HepG2 (cell line): ENCODE results near the gene CDK18. TPM values are rescaled to one million over a fixed set of nuclear protein-coding genes. Genes with fewer than 3 reads are reported as not detected.

ENCODE experiments used
- ATAC-seq: fragments of 200-7000 bp; cut with Tn5 transposase; 3 replicates; pipeline ENCODE4 v1.9.1; 2020; ENCODE audit warnings: mild to moderate bottlenecking, moderate library complexity
- BruUV-seq: library from RNA; stranded (reverse); fragments of 400-500 nt; replicated peaks from 2 replicates; lab custom pipeline; 2021; lab: Mats Ljungman, UMichigan
- CTCF ChIA-PET: fragments of 300-600 bp; formaldehyde crosslinking; extraction: SDS; loops from one replicate; lab custom pipeline; 2021; ENCODE audit warnings: low total read pairs, inconsistent platforms, low intra/inter-chr PET ratio; lab: Yijun Ruan, JAX
- POLR2A ChIA-PET: fragments of 350-600 bp; sonication (Branson Sonifier 250); formaldehyde crosslinking; loops from one replicate; lab custom pipeline; 2020; ENCODE audit warnings: antibody characterized with exemption, inconsistent platforms; lab: Yijun Ruan, JAX
- DNase-seq: peaks from one replicate; pipeline ENCODE4 v3.0.0-alpha.2; 2015; ENCODE audit warnings: low spot score
- FAIRE-seq: peaks from 3 replicates; lab custom pipeline; 2011; peaks lifted over from hg19 to GRCh38; lab: Jason Lieb, UNC
- H2AFZ ChIP-seq: one replicate; pipeline ENCODE4 v1.6.1; 2011; ENCODE audit warnings: low read length, inconsistent platforms
- H3K27ac ChIP-seq: fragments of 300-600 bp; 3 replicates; pipeline ENCODE4 v1.8.0; 2011; ENCODE audit warnings: mixed run types, mild to moderate bottlenecking, mixed read lengths, low read length, inconsistent platforms; ENCODE audit not compliant: insufficient read depth; ENCODE audit errors: extremely low read length
- H3K27me3 ChIP-seq, 2 experiments: fragments of 200-600 bp in 1 of 2; 2 replicates in 1 of 2; 3 replicates in 1 of 2; pipeline versions ENCODE4 v1.6.0 to v1.8.0; 2011; ENCODE audit warnings: low read length in 2 of 2, mild to moderate bottlenecking in 2 of 2, moderate library complexity in 2 of 2, inconsistent platforms in 1 of 2; ENCODE audit not compliant: insufficient read depth in 2 of 2, control insufficient read depth in 1 of 2
- H3K36me3 ChIP-seq, 2 experiments: fragments of 200-600 bp in 1 of 2; replicated peaks in 1 of 2; 2 replicates in 1 of 2; 3 replicates in 1 of 2; pipeline versions ENCODE4 v1.5.1 to v1.8.0; 2011; ENCODE audit warnings: low read length in 2 of 2, inconsistent platforms in 1 of 2; ENCODE audit not compliant: insufficient read depth in 2 of 2, control insufficient read depth in 1 of 2
- H3K4me1 ChIP-seq: 2 replicates; pipeline ENCODE4 v1.5.1; 2012; ENCODE audit warnings: low read length, inconsistent platforms; ENCODE audit not compliant: insufficient read depth
- H3K4me2 ChIP-seq: 2 replicates; pipeline ENCODE4 v1.6.0; 2011; ENCODE audit warnings: low read depth, low read length, inconsistent platforms
- H3K4me3 ChIP-seq, 3 experiments: fragments of 200-600 bp in 1 of 3; sonication (generic), shearing (Covaris generic) in 1 of 3; replicated peaks in 1 of 3; 2 replicates each; pipeline ENCODE4 v1.5.1; 2011 to 2016; ENCODE audit warnings: low read length in 3 of 3, inconsistent platforms in 2 of 3, low read depth in 2 of 3, mild to moderate bottlenecking in 2 of 3, control low read depth in 1 of 3, mixed read lengths in 1 of 3; ENCODE audit not compliant: insufficient read depth in 1 of 3
- H3K79me2 ChIP-seq: one replicate; pipeline ENCODE4 v1.6.1; 2011; ENCODE audit warnings: low read length, inconsistent platforms; ENCODE audit not compliant: insufficient read depth
- H3K9ac ChIP-seq: 2 replicates; pipeline ENCODE4 v1.6.0; 2011; ENCODE audit warnings: mild to moderate bottlenecking, low read depth, low read length, inconsistent platforms; ENCODE audit not compliant: insufficient read depth
- H3K9me3 ChIP-seq: 2 replicates; pipeline ENCODE4 v1.5.1; 2012; ENCODE audit warnings: mild to moderate bottlenecking, low read length
- H4K20me1 ChIP-seq: 2 replicates; pipeline ENCODE4 v1.6.0; 2011; ENCODE audit warnings: inconsistent platforms, mild to moderate bottlenecking, low read length, moderate library complexity; ENCODE audit not compliant: insufficient read depth
- DMAP1 ChIP-seq: IDR thresholded peaks from 2 replicates; pipeline ENCODE4 v1.6.1; 2016
- ETV5 ChIP-seq: IDR thresholded peaks from 2 replicates; pipeline ENCODE4 v1.6.1; 2018; ENCODE audit warnings: missing biosample characterization, missing genetic modification reagents, inconsistent platforms, borderline replicate concordance
- GATA4 ChIP-seq: sonication (generic); IDR thresholded peaks from 2 replicates; pipeline ENCODE4 v1.6.1; 2016; ENCODE audit warnings: antibody characterized with exemption, low read depth, borderline replicate concordance
- ISL2 ChIP-seq: sonication (generic); formaldehyde crosslinking; IDR thresholded peaks from 2 replicates; pipeline ENCODE4 v1.5.0; 2020; ENCODE audit warnings: missing genetic modification reagents
- MIXL1 ChIP-seq: IDR thresholded peaks from 2 replicates; pipeline ENCODE4 v1.6.1; 2016
- SKI ChIP-seq: fragments of 450-650 bp; IDR thresholded peaks from one replicate; pipeline ENCODE4 v1.6.1; 2018; ENCODE audit warnings: mild to moderate bottlenecking; ENCODE audit not compliant: partially characterized antibody
- SP5 ChIP-seq: IDR thresholded peaks from 2 replicates; pipeline ENCODE4 v1.6.1; 2016; ENCODE audit warnings: low read depth, borderline replicate concordance
- THAP11 ChIP-seq: IDR thresholded peaks from 2 replicates; pipeline ENCODE4 v1.6.1; 2016; ENCODE audit warnings: missing biosample characterization, missing genetic modification reagents
- ZNF790 ChIP-seq: sonication (generic); formaldehyde crosslinking; IDR thresholded peaks from 2 replicates; pipeline ENCODE4 v1.8.0; 2022; ENCODE audit warnings: missing genetic modification reagents, mild to moderate bottlenecking, borderline replicate concordance
- WGBS: methylation state at CpG from one replicate; pipeline ENCODE4 v1.1.6; 2017; ENCODE audit warnings: low lambda C conversion rate; 5-methylcytosine and 5-hydroxymethylcytosine counted together
- in situ Hi-C: cut with HindIII; loops from 2 replicates; pipeline ENCODE4 v1.10.0; 2017; ENCODE audit warnings: low pct_unique_long_range_greater_than_20kb; ENCODE audit not compliant: extremely low pct_ligation_motif_present
- intact Hi-C: fragments of 100-400 bp; cut with micrococcal nuclease; formaldehyde crosslinking; loops from one replicate; pipeline ENCODE4 v1.10.0; 2022; ENCODE audit not compliant: unreplicated experiment
- polyA plus RNA-seq, 8 experiments: library from polyadenylated mRNA; depleted of rRNA in 3 of 8; stranded (reverse) in 7 of 8; unstranded in 1 of 8; fragments of >200 nt; fragmentation: Illumina TruSeq in 4 of 8; extraction: Trizol in 4 of 8; gene quantifications; 2 replicates each; pipeline versions ENCODE4 v1.2.1 to v1.2.3, GENCODE V29; 2011 to 2016; ENCODE audit warnings: low read depth in 4 of 8, missing spikeins in 1 of 8, mixed read lengths in 1 of 8; ENCODE audit not compliant: insufficient read depth in 1 of 8
- total RNA-seq, 5 experiments: library from RNA; depleted of rRNA; stranded (reverse); fragments of >200 nt; fragmentation: Illumina TruSeq; extraction: Trizol; gene quantifications; 2 replicates each; pipeline ENCODE4 v1.2.3, GENCODE V29; 2016; ENCODE audit warnings: low read depth in 1 of 5
- TF ChIP-seq, protein P1 (sequence below): sonication (generic); formaldehyde crosslinking; IDR thresholded peaks from 2 replicates; pipeline ENCODE4 v1.4.0; 2020; ENCODE audit warnings: mild to moderate bottlenecking, missing genetic modification reagents
- TF ChIP-seq, protein P2 (sequence below): sonication (generic); formaldehyde crosslinking; IDR thresholded peaks from 2 replicates; pipeline ENCODE4 v1.9.0; 2021; ENCODE audit warnings: missing genetic modification reagents, borderline replicate concordance
- TF ChIP-seq, protein P3 (sequence below): sonication (generic); formaldehyde crosslinking; IDR thresholded peaks from 2 replicates; pipeline ENCODE4 v1.4.0; 2020; ENCODE audit warnings: missing genetic modification reagents

CDK18 gene
- total and polyA plus RNA-seq, 2 of the 13 experiments (the other 11 are each of a cell fraction or from before 2014, with no cell fraction given) = 6.4 to 38.8 TPM

DNA sequence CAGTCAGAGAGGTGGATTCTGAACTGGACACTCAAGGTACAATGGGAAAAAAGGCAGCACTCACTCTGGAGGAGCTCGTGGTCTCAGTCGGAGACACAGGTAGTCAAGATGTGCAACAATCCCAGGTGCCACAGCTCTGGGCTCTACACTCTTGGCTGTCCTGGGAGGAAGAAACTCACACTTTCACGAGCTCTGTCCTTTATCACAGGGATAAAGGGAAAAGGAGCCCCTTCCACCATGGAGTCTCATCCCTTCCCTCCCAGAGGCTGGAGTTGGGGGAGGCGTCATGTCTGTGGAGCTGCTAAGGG lies 20.3 kb downstream of the CDK18 start:
- Histone ChIP-seq H3K36me3 (no peaks in the 10 kb centered on the region; a peak in 1 of 5 replicates), H3K4me1 (peaks cover 23% of the 10 kb centered on the region), H4K20me1 (0 out of 2 replicates have a peak, but pooled peaks cover 4% of the 10 kb centered on the region), H2AFZ (no peak overlapping the region), H3K9ac (no peak overlapping the region), H3K9me3 (no peaks in the 10 kb centered on the region), H3K4me3 (no peak overlapping the region), H3K27ac (no peak overlapping the region), H3K79me2 (no peaks in the 10 kb centered on the region), H3K27me3 (no peaks in the 10 kb centered on the region), H3K4me2 (no peak overlapping the region)
- FAIRE-seq = no peak
- 79% methylated on average over 3 of the region's 4 CpGs for WGBS
- BruUV-seq = no TSS peak
- ChIA-PET POLR2A (interaction anchor here (0.8 to 2.0 kb wide), 4 partner anchors 12 to 39 kb away, joined by 3 to 12 read pairs (median 3); no protein-coding TSS in a partner anchor), CTCF (interaction anchor here (1.2 to 2.2 kb wide), 5 partner anchors 20 to 189 kb away, joined by 4 to 86 read pairs (median 8); partner anchors contain the start of gene CDK18)
- intact Hi-C loops (loop anchor here (1.0 kb wide), 3 partner anchors 36 to 189 kb away; no protein-coding TSS in a partner anchor), in situ Hi-C loops (loop anchor here (5.0 kb wide), 2 partner anchors 37 to 127 kb away; no protein-coding TSS in a partner anchor)
- DNase-seq = no peak
- TF ChIP-seq, protein P1, sequence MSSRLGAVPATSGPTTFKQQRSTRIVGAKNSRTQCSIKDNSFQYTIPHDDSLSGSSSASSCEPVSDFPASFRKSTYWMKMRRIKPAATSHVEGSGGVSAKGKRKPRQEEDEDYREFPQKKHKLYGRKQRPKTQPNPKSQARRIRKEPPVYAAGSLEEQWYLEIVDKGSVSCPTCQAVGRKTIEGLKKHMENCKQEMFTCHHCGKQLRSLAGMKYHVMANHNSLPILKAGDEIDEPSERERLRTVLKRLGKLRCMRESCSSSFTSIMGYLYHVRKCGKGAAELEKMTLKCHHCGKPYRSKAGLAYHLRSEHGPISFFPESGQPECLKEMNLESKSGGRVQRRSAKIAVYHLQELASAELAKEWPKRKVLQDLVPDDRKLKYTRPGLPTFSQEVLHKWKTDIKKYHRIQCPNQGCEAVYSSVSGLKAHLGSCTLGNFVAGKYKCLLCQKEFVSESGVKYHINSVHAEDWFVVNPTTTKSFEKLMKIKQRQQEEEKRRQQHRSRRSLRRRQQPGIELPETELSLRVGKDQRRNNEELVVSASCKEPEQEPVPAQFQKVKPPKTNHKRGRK (CRISPR knock-in tag) = no peak
- TF ChIP-seq ETV5 (CRISPR knock-in tag) (no peak), ISL2 (CRISPR knock-in tag) (no peak), THAP11 (no peak)
- ATAC-seq = no peak

DNA sequence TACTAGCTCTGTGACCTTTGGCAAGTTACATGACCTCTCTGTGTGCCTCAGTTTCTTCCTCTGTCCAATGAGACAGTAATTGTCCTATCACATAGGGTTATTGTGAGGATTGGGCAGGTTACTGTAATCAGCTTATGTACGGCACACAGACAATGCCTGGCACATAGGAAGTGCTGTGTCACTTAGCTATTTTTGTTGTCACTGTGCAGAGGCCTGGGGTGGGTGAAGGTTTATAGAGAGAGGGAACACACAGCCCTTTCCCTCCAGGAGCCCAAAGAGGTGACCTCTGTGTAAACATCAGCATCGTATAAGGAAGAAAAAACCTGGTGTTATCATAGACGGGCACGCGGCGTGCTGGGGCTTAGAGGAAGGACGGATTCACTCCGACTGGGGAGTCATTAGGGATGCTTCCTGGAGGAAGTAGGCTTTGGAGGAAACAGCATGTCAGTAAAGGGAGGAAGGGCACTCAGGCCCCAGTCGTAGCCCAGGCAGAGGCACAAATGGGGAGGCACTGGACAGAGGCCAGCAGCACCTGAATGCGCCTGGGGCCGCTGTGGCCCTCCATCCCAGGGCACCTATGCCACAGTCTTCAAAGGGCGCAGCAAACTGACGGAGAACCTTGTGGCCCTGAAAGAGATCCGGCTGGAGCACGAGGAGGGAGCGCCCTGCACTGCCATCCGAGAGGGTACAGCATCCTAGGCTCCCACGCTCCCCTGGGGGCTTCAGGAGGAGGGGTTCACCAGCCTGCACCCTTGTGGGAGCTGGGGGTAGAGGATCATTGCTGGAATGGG lies 21.2 kb downstream of the CDK18 start:
- H3K4me3 ChIP-seq = no peak overlapping the region
- H2AFZ ChIP-seq = no peak overlapping the region
- no peaks in the 10 kb centered on the region; a peak in 2 of 5 replicates for H3K36me3 ChIP-seq
- no peaks in the 10 kb centered on the region for H3K9me3 ChIP-seq
- H3K27me3 ChIP-seq = no peaks in the 10 kb centered on the region
- ATAC-seq (no peak), FAIRE-seq (no peak), DNase-seq (no peak)
- ChIA-PET CTCF (no interaction called here), POLR2A (interaction anchor here (0.8 kb wide), 1 partner anchor 11 kb away, joined by 3 read pairs; no protein-coding TSS in a partner anchor)
- no peak overlapping the region for H3K9ac ChIP-seq
- no peaks in the 10 kb centered on the region for H3K79me2 ChIP-seq
- H3K4me1 ChIP-seq = peaks cover 23% of the 10 kb centered on the region
- 99% methylated on average over 11 of the region's 18 CpGs for WGBS
- intact Hi-C loops = no loop called here
- BruUV-seq = no TSS peak
- H3K27ac ChIP-seq = no peak overlapping the region
- no peak overlapping the region for H3K4me2 ChIP-seq
- in situ Hi-C loops = no loop called here
- H4K20me1 ChIP-seq = 0 out of 2 replicates have a peak, but pooled peaks cover 4% of the 10 kb centered on the region
- TF ChIP-seq SKI = no peak
- TF ChIP-seq ZNF790 (CRISPR knock-in tag) = no peak
- TF ChIP-seq GATA4 = no peak
- no peak for TF ChIP-seq SP5 (CRISPR knock-in tag)
- TF ChIP-seq DMAP1 (CRISPR knock-in tag) = no peak
- TF ChIP-seq, protein P2, sequence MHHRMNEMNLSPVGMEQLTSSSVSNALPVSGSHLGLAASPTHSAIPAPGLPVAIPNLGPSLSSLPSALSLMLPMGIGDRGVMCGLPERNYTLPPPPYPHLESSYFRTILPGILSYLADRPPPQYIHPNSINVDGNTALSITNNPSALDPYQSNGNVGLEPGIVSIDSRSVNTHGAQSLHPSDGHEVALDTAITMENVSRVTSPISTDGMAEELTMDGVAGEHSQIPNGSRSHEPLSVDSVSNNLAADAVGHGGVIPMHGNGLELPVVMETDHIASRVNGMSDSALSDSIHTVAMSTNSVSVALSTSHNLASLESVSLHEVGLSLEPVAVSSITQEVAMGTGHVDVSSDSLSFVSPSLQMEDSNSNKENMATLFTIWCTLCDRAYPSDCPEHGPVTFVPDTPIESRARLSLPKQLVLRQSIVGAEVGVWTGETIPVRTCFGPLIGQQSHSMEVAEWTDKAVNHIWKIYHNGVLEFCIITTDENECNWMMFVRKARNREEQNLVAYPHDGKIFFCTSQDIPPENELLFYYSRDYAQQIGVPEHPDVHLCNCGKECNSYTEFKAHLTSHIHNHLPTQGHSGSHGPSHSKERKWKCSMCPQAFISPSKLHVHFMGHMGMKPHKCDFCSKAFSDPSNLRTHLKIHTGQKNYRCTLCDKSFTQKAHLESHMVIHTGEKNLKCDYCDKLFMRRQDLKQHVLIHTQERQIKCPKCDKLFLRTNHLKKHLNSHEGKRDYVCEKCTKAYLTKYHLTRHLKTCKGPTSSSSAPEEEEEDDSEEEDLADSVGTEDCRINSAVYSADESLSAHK (CRISPR knock-in tag) = no peak
- TF ChIP-seq, protein P3, sequence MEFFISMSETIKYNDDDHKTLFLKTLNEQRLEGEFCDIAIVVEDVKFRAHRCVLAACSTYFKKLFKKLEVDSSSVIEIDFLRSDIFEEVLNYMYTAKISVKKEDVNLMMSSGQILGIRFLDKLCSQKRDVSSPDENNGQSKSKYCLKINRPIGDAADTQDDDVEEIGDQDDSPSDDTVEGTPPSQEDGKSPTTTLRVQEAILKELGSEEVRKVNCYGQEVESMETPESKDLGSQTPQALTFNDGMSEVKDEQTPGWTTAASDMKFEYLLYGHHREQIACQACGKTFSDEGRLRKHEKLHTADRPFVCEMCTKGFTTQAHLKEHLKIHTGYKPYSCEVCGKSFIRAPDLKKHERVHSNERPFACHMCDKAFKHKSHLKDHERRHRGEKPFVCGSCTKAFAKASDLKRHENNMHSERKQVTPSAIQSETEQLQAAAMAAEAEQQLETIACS (CRISPR knock-in tag) = no peak
- TF ChIP-seq MIXL1 (CRISPR knock-in tag) = no peak
